Erythroblast (primary cell): ENCODE data around the gene ARHGEF10L.

ENCODE experiments used
- GATA1 ChIP-seq: IDR thresholded peaks from 2 replicates; pipeline ENCODE4 v1.6.1; 2011; ENCODE audit warnings: low read depth, mild to moderate bottlenecking, control low read depth, low read length, moderate library complexity
- POLR2A ChIP-seq: IDR thresholded peaks from 2 replicates; pipeline ENCODE4 v1.6.1; 2011; ENCODE audit warnings: mild to moderate bottlenecking, low read length

DNA sequence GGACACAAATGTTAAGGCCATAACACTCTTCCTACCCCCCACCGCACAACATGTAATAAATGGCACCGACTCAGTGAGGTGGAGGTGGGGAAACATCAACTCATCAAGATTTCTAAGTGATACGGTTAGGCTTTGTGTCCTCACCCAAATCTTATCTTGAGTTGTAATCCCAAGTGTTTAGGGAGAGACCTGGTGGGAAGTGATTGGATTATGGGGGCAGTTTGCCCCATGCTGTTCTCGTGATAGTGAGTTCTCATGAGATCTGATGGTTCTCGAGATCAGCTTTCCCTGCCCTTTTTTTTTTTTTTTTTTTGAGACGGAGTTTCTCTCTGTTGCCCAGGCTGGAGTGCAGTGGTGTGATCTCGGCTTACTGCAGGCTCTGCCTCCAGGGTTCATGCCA, 164.7 kb downstream of the ARHGEF10L start:
- TF ChIP-seq POLR2A (no peak), GATA1 (no peak)
